WI38 (cell line): ENCODE data around the gene SCARF1.

Source experiments
- H3K4me3 ChIP-seq: 2 replicates; pipeline ENCODE4 v1.5.1; 2011; ENCODE audit warnings: low read depth, mild to moderate bottlenecking, control low read depth, low read length
- TF ChIP-seq, protein P1 (sequence below): IDR thresholded peaks from 2 replicates; pipeline ENCODE4 v1.5.1; 2012; ENCODE audit warnings: low read depth, mild to moderate bottlenecking, control low read depth, low read length

Gene SCARF1

DNA sequence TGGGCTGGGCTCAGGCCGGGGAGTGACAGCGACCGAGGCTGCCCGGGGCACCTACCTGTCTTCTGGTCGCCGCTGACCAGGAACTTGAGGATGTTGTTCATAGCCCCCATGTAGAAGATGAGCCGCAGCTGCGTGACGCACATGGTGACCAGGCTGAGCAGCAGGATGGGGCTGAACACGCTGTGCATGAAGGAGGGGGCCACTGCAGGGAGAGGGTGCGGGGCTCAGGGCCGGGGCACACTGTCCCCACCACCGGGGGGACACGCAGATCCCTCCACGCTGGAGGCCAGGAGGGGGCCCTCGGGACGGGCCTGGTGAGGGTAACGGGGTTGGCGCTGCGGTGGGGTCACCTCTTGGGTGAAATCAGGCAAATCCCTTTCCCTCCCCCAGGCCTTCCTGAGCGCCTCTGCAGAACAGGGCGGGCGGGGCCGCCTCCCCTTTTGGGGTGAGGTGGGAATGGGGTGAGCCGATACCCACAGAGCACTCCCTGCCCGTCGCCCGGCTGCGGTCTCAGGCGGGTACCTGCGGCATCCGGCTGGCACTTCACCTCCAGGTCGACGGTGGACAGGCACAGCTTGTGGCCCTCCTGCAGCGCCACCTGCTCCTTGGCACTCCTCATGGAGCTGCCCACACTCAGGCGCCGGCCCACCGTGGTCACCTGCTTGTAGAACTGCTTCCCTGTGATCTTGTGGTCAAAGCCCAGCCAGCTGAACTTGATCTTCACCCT lies 54.6 kb downstream of the SCARF1 start:
- TF ChIP-seq, protein P1, sequence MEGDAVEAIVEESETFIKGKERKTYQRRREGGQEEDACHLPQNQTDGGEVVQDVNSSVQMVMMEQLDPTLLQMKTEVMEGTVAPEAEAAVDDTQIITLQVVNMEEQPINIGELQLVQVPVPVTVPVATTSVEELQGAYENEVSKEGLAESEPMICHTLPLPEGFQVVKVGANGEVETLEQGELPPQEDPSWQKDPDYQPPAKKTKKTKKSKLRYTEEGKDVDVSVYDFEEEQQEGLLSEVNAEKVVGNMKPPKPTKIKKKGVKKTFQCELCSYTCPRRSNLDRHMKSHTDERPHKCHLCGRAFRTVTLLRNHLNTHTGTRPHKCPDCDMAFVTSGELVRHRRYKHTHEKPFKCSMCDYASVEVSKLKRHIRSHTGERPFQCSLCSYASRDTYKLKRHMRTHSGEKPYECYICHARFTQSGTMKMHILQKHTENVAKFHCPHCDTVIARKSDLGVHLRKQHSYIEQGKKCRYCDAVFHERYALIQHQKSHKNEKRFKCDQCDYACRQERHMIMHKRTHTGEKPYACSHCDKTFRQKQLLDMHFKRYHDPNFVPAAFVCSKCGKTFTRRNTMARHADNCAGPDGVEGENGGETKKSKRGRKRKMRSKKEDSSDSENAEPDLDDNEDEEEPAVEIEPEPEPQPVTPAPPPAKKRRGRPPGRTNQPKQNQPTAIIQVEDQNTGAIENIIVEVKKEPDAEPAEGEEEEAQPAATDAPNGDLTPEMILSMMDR = no peak
- H3K4me3 ChIP-seq = no peak overlapping the region

DNA sequence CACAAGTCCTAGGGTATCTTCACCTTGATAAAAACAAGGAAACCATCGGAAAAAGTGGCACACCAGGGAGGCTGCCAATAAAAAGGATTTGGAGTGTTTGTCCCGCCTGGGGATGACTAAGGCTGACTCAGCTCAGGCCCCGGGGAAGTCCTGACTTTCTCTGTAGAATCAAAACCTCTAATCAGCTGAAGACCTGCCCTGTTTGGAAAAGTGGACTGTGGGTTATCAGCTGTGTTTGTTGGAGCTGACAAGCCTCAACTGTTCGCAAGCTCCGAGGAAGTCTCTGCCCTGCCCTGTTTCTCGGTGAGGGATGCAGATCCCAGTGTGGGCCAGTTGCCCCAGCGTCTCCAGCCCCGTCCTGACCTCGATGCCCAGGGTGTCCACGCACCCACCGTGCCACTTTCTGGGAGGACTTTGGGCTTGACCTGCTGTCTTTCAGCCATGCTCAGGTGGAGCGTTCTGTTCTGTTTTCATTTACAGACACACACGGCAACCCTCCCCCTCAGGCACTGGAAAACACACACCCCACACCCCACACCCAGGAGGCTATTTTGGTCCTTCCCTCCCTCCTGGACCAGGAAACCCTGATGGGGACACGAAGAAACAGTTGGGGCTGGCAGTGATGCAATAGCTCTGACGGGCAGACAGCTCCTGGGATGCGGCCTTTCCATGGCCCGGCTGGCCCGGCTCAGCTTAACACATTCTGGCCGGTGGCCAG lies 55.3 kb downstream of the SCARF1 start:
- TF ChIP-seq, protein P1 = no peak

DNA sequence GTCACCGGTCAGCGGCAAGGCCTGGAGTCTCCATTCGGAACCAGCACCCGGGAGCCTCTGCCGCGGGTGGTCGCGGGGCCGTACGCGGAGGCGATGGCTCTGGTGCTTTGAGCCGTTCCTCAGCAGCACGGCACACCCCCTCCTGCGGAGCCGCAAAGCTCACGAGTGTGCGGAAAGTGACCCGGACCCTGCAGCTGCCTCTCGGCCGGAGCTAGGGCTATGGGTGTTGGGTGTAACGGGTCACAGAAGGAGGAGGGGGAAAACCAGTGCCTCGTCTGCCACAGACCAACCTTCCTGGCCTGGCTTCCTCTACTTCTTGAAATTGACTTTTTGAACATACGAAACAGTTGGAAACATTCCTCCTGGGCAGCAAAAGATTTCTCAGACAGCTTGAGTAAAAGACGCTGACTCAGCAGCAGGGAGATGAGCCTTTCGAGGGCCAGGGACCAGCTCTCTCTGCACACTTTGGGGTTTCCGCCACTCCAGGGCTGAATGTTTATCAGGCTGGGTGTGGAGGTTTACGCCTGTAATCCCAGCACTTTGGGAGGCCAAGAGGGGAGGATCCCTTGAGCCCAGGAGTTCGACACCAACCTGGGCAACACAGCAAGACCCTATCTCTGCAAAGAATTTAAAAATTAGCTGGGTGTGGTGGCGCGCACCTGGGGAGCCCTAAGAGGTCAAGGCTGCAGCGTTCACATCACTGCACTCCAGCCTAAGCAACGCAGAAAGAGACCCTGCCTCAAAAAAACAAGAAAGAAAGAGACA lies 56.5 kb downstream of the SCARF1 start:
- H3K4me3 ChIP-seq = no peak overlapping the region

More for the DNA sequence above, 55.3 kb downstream of the SCARF1 start:
- 0 out of 2 replicates have a peak overlapping the region, but pooled peaks have one; percentile 2 for H3K4me3 ChIP-seq

DNA sequence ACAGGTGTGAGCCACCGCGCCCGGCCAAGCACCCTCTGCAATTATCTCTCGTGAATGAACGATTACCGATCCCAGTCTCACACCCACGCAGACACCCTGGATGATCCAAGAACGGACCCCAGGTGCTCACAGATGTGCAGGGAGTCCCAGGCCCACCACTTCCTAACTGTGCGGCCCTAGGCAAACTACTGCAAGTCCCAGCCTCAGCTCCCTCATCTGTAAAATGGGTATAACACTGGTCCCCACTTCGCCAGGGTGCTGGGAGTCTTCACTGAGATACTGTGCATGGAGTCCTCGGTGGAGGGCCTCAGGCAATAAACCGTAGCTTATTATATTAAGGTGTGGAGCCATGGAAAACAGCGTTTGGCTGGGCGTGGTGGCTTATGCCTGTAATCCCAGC lies 61.4 kb downstream of the SCARF1 start:
- no peak overlapping the region for H3K4me3 ChIP-seq
- TF ChIP-seq, protein P1 = no peak

More for the DNA sequence above, 56.5 kb downstream of the SCARF1 start:
- TF ChIP-seq, protein P1 = no peak
